A549 (cell line): Measurements from ENCODE around the gene NHLRC1.

ENCODE experiments used
- CEBPB ChIP-seq, 2 experiments: fragments of >200 bp in 1 of 2; sonication (Bioruptor Twin) in 1 of 2; formaldehyde crosslinking in 1 of 2; IDR thresholded peaks; 2 replicates each; pipeline ENCODE4 v1.6.1; 2012 to 2016
- EHMT2 ChIP-seq: fragments of 200-600 bp; sonication (generic); IDR thresholded peaks from 2 replicates; pipeline ENCODE4 v1.6.1; 2016; ENCODE audit warnings: antibody characterized with exemption, low read depth, mild to moderate bottlenecking, moderate library complexity
- HOXB13 ChIP-seq: fragments of 250-450 bp; sonication (Bioruptor Pico); IDR thresholded peaks from 2 replicates; pipeline ENCODE4 v1.5.0; 2020; ENCODE audit warnings: low read depth, mild to moderate bottlenecking, moderate library complexity
- MAFK ChIP-seq: fragments of 450-650 bp; IDR thresholded peaks from 2 replicates; pipeline ENCODE4 v1.6.1; 2014; ENCODE audit not compliant: partially characterized antibody
- POLR2A ChIP-seq: IDR thresholded peaks from 2 replicates; pipeline ENCODE4 v1.6.1; 2012; ENCODE audit warnings: mild to moderate bottlenecking, low read length
- RAD21 ChIP-seq, 2 experiments: fragments of >200 bp in 1 of 2; sonication (Bioruptor Twin) in 1 of 2; formaldehyde crosslinking in 1 of 2; IDR thresholded peaks in 1 of 2; conservative IDR thresholded peaks in 1 of 2; 2 replicates in 1 of 2; 3 replicates in 1 of 2; pipeline ENCODE4 v1.6.1; 2012 to 2018; ENCODE audit warnings: inconsistent platforms in 1 of 2
- RARB ChIP-seq: fragments of 250-450 bp; sonication (Bioruptor Pico); IDR thresholded peaks from 2 replicates; pipeline ENCODE4 v1.8.0; 2021; ENCODE audit warnings: mild to moderate bottlenecking, moderate library complexity
- RCOR1 ChIP-seq: fragments of 150-350 bp; IDR thresholded peaks from 2 replicates; pipeline ENCODE4 v1.6.1; 2014; ENCODE audit warnings: antibody characterized with exemption, low read length, low read depth
- RFX5 ChIP-seq: fragments of 450-650 bp; IDR thresholded peaks from 2 replicates; pipeline ENCODE4 v1.7.1; 2014; ENCODE audit warnings: antibody characterized with exemption, mild to moderate bottlenecking, moderate library complexity
- ZFP36 ChIP-seq: fragments of 450-650 bp; IDR thresholded peaks from 2 replicates; pipeline ENCODE4 v1.6.1; 2014; ENCODE audit warnings: borderline replicate concordance; ENCODE audit not compliant: partially characterized antibody
- TF ChIP-seq, protein P1 (sequence below): fragments of 200-600 bp; sonication (generic); IDR thresholded peaks from 2 replicates; pipeline ENCODE4 v1.6.1; 2016; ENCODE audit warnings: antibody characterized with exemption, mild to moderate bottlenecking, moderate library complexity
- TF ChIP-seq, protein P2 (sequence below): fragments of >200 bp; sonication (Bioruptor Twin); formaldehyde crosslinking; IDR thresholded peaks from 3 replicates; pipeline ENCODE4 v1.5.1; 2016
- TF ChIP-seq, protein P3 (sequence below): IDR thresholded peaks from 2 replicates; pipeline ENCODE4 v1.6.1; 2012

DNA sequence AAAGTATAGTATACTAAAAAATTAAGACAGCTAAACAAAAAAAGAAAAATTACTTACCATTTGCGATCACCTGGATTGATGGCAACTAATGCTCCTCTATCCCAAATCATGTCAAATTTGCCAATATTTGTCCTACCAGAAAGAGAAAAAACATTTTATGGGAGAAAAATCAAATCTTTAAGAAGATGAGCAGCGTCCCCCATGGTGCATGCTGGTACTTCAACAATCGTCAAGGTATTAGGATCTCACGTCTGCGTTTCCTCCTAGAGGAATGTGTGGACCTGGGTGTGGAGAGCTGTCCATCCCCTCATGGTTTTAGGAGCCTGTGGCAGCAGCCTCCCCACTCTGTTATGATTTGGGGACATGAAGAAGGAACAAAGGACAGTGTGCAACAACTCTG, 16.4 kb upstream of the NHLRC1 start:
- TF ChIP-seq, protein P1, sequence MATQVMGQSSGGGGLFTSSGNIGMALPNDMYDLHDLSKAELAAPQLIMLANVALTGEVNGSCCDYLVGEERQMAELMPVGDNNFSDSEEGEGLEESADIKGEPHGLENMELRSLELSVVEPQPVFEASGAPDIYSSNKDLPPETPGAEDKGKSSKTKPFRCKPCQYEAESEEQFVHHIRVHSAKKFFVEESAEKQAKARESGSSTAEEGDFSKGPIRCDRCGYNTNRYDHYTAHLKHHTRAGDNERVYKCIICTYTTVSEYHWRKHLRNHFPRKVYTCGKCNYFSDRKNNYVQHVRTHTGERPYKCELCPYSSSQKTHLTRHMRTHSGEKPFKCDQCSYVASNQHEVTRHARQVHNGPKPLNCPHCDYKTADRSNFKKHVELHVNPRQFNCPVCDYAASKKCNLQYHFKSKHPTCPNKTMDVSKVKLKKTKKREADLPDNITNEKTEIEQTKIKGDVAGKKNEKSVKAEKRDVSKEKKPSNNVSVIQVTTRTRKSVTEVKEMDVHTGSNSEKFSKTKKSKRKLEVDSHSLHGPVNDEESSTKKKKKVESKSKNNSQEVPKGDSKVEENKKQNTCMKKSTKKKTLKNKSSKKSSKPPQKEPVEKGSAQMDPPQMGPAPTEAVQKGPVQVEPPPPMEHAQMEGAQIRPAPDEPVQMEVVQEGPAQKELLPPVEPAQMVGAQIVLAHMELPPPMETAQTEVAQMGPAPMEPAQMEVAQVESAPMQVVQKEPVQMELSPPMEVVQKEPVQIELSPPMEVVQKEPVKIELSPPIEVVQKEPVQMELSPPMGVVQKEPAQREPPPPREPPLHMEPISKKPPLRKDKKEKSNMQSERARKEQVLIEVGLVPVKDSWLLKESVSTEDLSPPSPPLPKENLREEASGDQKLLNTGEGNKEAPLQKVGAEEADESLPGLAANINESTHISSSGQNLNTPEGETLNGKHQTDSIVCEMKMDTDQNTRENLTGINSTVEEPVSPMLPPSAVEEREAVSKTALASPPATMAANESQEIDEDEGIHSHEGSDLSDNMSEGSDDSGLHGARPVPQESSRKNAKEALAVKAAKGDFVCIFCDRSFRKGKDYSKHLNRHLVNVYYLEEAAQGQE = no peak
- no peak for TF ChIP-seq MAFK
- TF ChIP-seq, protein P2, sequence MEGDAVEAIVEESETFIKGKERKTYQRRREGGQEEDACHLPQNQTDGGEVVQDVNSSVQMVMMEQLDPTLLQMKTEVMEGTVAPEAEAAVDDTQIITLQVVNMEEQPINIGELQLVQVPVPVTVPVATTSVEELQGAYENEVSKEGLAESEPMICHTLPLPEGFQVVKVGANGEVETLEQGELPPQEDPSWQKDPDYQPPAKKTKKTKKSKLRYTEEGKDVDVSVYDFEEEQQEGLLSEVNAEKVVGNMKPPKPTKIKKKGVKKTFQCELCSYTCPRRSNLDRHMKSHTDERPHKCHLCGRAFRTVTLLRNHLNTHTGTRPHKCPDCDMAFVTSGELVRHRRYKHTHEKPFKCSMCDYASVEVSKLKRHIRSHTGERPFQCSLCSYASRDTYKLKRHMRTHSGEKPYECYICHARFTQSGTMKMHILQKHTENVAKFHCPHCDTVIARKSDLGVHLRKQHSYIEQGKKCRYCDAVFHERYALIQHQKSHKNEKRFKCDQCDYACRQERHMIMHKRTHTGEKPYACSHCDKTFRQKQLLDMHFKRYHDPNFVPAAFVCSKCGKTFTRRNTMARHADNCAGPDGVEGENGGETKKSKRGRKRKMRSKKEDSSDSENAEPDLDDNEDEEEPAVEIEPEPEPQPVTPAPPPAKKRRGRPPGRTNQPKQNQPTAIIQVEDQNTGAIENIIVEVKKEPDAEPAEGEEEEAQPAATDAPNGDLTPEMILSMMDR = no peak
- no peak for TF ChIP-seq HOXB13
- TF ChIP-seq RARB (CRISPR knock-in tag) = no peak
- TF ChIP-seq EHMT2 = no peak
- no peak for TF ChIP-seq RAD21 (conservative IDR thresholded peaks at IDR 0.05 in 1 of 2, IDR thresholded peaks at IDR 0.05 in 1 of 2)
- no peak for TF ChIP-seq POLR2A
- no peak for TF ChIP-seq CEBPB (IDR thresholded peaks at IDR 0.05)
- TF ChIP-seq RCOR1 = no peak
- no peak for TF ChIP-seq ZFP36
- TF ChIP-seq, protein P3, sequence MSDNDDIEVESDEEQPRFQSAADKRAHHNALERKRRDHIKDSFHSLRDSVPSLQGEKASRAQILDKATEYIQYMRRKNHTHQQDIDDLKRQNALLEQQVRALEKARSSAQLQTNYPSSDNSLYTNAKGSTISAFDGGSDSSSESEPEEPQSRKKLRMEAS = no peak
- TF ChIP-seq RFX5 = no peak
